NT2/D1 (cell line): ENCODE measurements around the gene SLC30A10.
"Not testable (repeated sequence)": the region's sequence is repeated elsewhere in the genome, so short reads cannot be mapped to it uniquely, and the experiment has no call there.

Experiments used
- DNase-seq: peaks from one replicate; pipeline ENCODE4 v3.0.0-alpha.2; 2011; ENCODE audit warnings: low read depth, low spot score
- H3K27me3 ChIP-seq: 2 replicates; pipeline ENCODE4 v1.6.0; 2011; ENCODE audit warnings: mild to moderate bottlenecking; ENCODE audit not compliant: insufficient read length, insufficient read depth
- H3K36me3 ChIP-seq: 2 replicates; pipeline ENCODE4 v1.6.1; 2011; ENCODE audit warnings: mild to moderate bottlenecking, low read length, mixed read lengths; ENCODE audit not compliant: insufficient read depth, insufficient read length
- H3K4me1 ChIP-seq: 2 replicates; pipeline ENCODE4 v1.5.1; 2011; ENCODE audit not compliant: insufficient read depth, insufficient read length
- H3K4me3 ChIP-seq: 2 replicates; pipeline ENCODE4 v1.5.1; 2011; ENCODE audit warnings: low read depth; ENCODE audit not compliant: insufficient read length
- H3K9ac ChIP-seq: 2 replicates; pipeline ENCODE4 v1.6.0; 2011; ENCODE audit warnings: low read depth; ENCODE audit not compliant: insufficient read length
- H3K9me3 ChIP-seq: 2 replicates; pipeline ENCODE4 v1.5.1; 2011; ENCODE audit warnings: mild to moderate bottlenecking, low read length; ENCODE audit not compliant: insufficient read depth
- SUZ12 ChIP-seq: IDR thresholded peaks from 2 replicates; pipeline ENCODE4 v1.6.1; 2011; ENCODE audit not compliant: insufficient read length, insufficient read depth; ENCODE audit errors: extremely low read depth
- YY1 ChIP-seq: IDR thresholded peaks from 2 replicates; pipeline ENCODE4 v1.6.1; 2011; ENCODE audit not compliant: insufficient read length, insufficient read depth
- ZNF274 ChIP-seq: IDR thresholded peaks from 2 replicates; pipeline ENCODE4 v1.6.1; 2011; ENCODE audit warnings: mild to moderate bottlenecking, low read depth, low read length

SLC30A10 gene

GRCh38 chr1:219959540-219960203 is 31.3 kb upstream of the SLC30A10 start:
- Histone ChIP-seq H3K27me3 (no peaks in the 10 kb centered on the region), H3K9me3 (no peaks in the 10 kb centered on the region), H3K4me1 (no peaks in the 10 kb centered on the region), H3K36me3 (no peaks in the 10 kb centered on the region), H3K4me3 (no peak overlapping the region), H3K9ac (no peak overlapping the region)
- DNase-seq, result no peak
- TF ChIP-seq YY1 (no peak), ZNF274 (no peak), SUZ12 (no peak)

- DNase-seq, result no peak
- H3K9me3 ChIP-seq, result no peaks in the 10 kb centered on the region
- H3K9ac ChIP-seq, result no peak overlapping the region
- no peaks in the 10 kb centered on the region for H3K36me3 ChIP-seq
- no peaks in the 10 kb centered on the region for H3K27me3 ChIP-seq
- H3K4me3 ChIP-seq, result no peak overlapping the region
- no peak for TF ChIP-seq SUZ12
- TF ChIP-seq ZNF274, result no peak
- no peak for TF ChIP-seq YY1
- no peaks in the 10 kb centered on the region for H3K4me1 ChIP-seq
These were observed 30.6 kb upstream of the SLC30A10 start for GRCh38 chr1:219958875-219959417.

GRCh38 chr1:219954736-219955421 is 26.5 kb upstream of the SLC30A10 start:
- no peaks in the 10 kb centered on the region for H3K9me3 ChIP-seq
- DNase-seq, result no peak
- no peak overlapping the region for H3K9ac ChIP-seq
- no peak overlapping the region for H3K4me3 ChIP-seq
- no peaks in the 10 kb centered on the region for H3K4me1 ChIP-seq
- H3K27me3 ChIP-seq, result no peaks in the 10 kb centered on the region
- no peak for TF ChIP-seq YY1
- no peak for TF ChIP-seq SUZ12
- no peaks in the 10 kb centered on the region for H3K36me3 ChIP-seq

- Histone ChIP-seq H3K36me3 (no peaks in the 10 kb centered on the region), H3K4me1 (no peaks in the 10 kb centered on the region), H3K27me3 (no peaks in the 10 kb centered on the region), H3K4me3 (no peak overlapping the region), H3K9me3 (no peaks in the 10 kb centered on the region), H3K9ac (no peak overlapping the region)
- no peak for TF ChIP-seq YY1
- no peak for TF ChIP-seq SUZ12
- no peak for TF ChIP-seq ZNF274
- no peak for DNase-seq
These were observed 25.7 kb upstream of the SLC30A10 start for GRCh38 chr1:219954052-219954451.

GRCh38 chr1:219952361-219952760 is 24.0 kb upstream of the SLC30A10 start:
- no peaks in the 10 kb centered on the region for H3K4me1 ChIP-seq
- no peaks in the 10 kb centered on the region for H3K9me3 ChIP-seq
- TF ChIP-seq SUZ12 (no peak), YY1 (no peak), ZNF274 (no peak)
- no peaks in the 10 kb centered on the region for H3K36me3 ChIP-seq
- no peak for DNase-seq
- no peaks in the 10 kb centered on the region for H3K27me3 ChIP-seq
- H3K4me3 ChIP-seq, result no peak overlapping the region
- no peak overlapping the region for H3K9ac ChIP-seq

GRCh38 chr1:219949227-219949626 is 20.9 kb upstream of the SLC30A10 start:
- not testable (repeated sequence) for H3K4me3 ChIP-seq, H3K9ac ChIP-seq, DNase-seq, H3K27me3 ChIP-seq, H3K9me3 ChIP-seq, H3K4me1 ChIP-seq, H3K36me3 ChIP-seq

- not testable (repeated sequence) for H3K4me3 ChIP-seq, DNase-seq, H3K27me3 ChIP-seq, H3K9ac ChIP-seq, H3K9me3 ChIP-seq, H3K4me1 ChIP-seq, H3K36me3 ChIP-seq
These were observed 20.4 kb upstream of the SLC30A10 start for GRCh38 chr1:219948766-219949165.
